B cell (primary cell): ENCODE data around the gene WDR76. TPM values are rescaled to one million over a fixed set of nuclear protein-coding genes. Genes with fewer than 3 reads are reported as not detected.

ENCODE experiments used
- ATAC-seq: fragments of 200-7000 bp; cut with Tn5 transposase; one replicate; pipeline ENCODE4 v1.10.0; 2021; ENCODE audit warnings: low read depth, mild to moderate bottlenecking, moderate number of reproducible peaks, moderate library complexity
- CTCF ChIA-PET: fragments of 350-600 bp; sonication (Branson Sonifier 250); formaldehyde crosslinking; loops from one replicate; lab custom pipeline; 2021; ENCODE audit warnings: antibody characterized with exemption, inconsistent platforms; lab: Charles Lee
- POLR2A ChIA-PET: fragments of 350-600 bp; sonication (Branson Sonifier 250); formaldehyde crosslinking; loops from one replicate; lab custom pipeline; 2021; ENCODE audit warnings: antibody characterized with exemption; lab: Charles Lee
- DNase-seq: peaks from one replicate; pipeline ENCODE4 v3.0.0; 2013
- H2AFZ ChIP-seq: 2 replicates; pipeline ENCODE4 v1.6.1; 2012; ENCODE audit warnings: mild to moderate bottlenecking, low read depth, low read length; ENCODE audit not compliant: insufficient read depth, poor library complexity, severe bottlenecking
- H3K27ac ChIP-seq, 2 donors: 1 replicate in 1 of 2; 2 replicates in 1 of 2; pipeline ENCODE4 v1.5.1; 2012 to 2013; ENCODE audit warnings: low read length in 2 of 2, mild to moderate bottlenecking in 2 of 2, moderate library complexity in 1 of 2
- H3K27me3 ChIP-seq, 4 experiments: fragments of 200-600 bp in 1 of 4; sonication (generic) in 1 of 4; replicated peaks in 1 of 4; 1 replicate in 2 of 4; 2 replicates in 2 of 4; pipeline versions ENCODE4 v1.6.1 to v1.7.0; 2013 to 2016; ENCODE audit warnings: low read length in 3 of 4, mild to moderate bottlenecking in 2 of 4, mixed read lengths in 1 of 4, moderate library complexity in 1 of 4; ENCODE audit not compliant: insufficient read depth in 4 of 4, control insufficient read depth in 3 of 4; ENCODE audit errors: control extremely low read depth in 1 of 4
- H3K36me3 ChIP-seq, 2 experiments: replicated peaks in 1 of 2; 1 replicate in 1 of 2; 2 replicates in 1 of 2; pipeline versions ENCODE4 v1.6.1 to v1.7.1; 2013; ENCODE audit warnings: low read length in 1 of 2; ENCODE audit not compliant: insufficient read depth in 2 of 2, control insufficient read depth in 1 of 2; ENCODE audit errors: control extremely low read depth in 1 of 2, extremely low read depth in 1 of 2
- H3K4me1 ChIP-seq, 2 donors: fragments of 200-600 bp in 1 of 2; sonication (generic) in 1 of 2; 1 replicate in 1 of 2; 2 replicates in 1 of 2; pipeline versions ENCODE4 v1.5.1 to v1.6.1; 2013 to 2017; ENCODE audit warnings: low read length in 2 of 2; ENCODE audit not compliant: control insufficient read depth in 2 of 2, insufficient read depth in 2 of 2
- H3K4me2 ChIP-seq: replicated peaks from 2 replicates; pipeline ENCODE3; 2012; ENCODE audit warnings: mild to moderate bottlenecking, low read depth, low read length; ENCODE audit not compliant: poor library complexity, severe bottlenecking
- H3K4me3 ChIP-seq, 5 experiments: fragments of 200-600 bp in 1 of 5; sonication (generic) in 1 of 5; 1 replicate in 3 of 5; 2 replicates in 2 of 5; pipeline versions ENCODE4 v1.5.1 to v1.7.0; 2011 to 2016; ENCODE audit warnings: low read length in 4 of 5, mild to moderate bottlenecking in 4 of 5, low read depth in 2 of 5, control low read depth in 1 of 5, moderate library complexity in 1 of 5; ENCODE audit not compliant: insufficient read depth in 1 of 5; ENCODE audit errors: control extremely low read depth in 1 of 5, extremely low read depth in 1 of 5
- H3K79me2 ChIP-seq: fragments of 200-600 bp; sonication (generic); one replicate; pipeline ENCODE4 v1.6.0; 2016; ENCODE audit warnings: low read length; ENCODE audit not compliant: control insufficient read depth, insufficient read depth
- H3K9ac ChIP-seq: fragments of 200-600 bp; sonication (generic); 2 replicates; pipeline ENCODE4 v1.6.1; 2017; ENCODE audit warnings: mild to moderate bottlenecking, low read length, moderate library complexity
- H3K9me3 ChIP-seq, 3 donors: one replicate each; pipeline versions ENCODE4 v1.6.1 to v1.7.1; 2013; ENCODE audit warnings: low read length in 2 of 3; ENCODE audit not compliant: control insufficient read depth in 2 of 3, insufficient read depth in 1 of 3; ENCODE audit errors: control extremely low read depth in 1 of 3
- H4K20me1 ChIP-seq: 2 replicates; pipeline ENCODE4 v1.6.0; 2012; ENCODE audit warnings: mild to moderate bottlenecking, low read length; ENCODE audit not compliant: insufficient read depth, control insufficient read depth, poor library complexity, severe bottlenecking
- H3K27ac Mint-ChIP-seq: one replicate; pipeline ENCODE4 v1.8.0; 2021; ENCODE audit warnings: mixed read lengths
- H3K27me3 Mint-ChIP-seq: one replicate; pipeline ENCODE4 v1.8.0; 2021; ENCODE audit warnings: mixed read lengths
- H3K4me1 Mint-ChIP-seq: one replicate; pipeline ENCODE4 v1.8.0; 2021; ENCODE audit warnings: mixed read lengths
- H3K4me3 Mint-ChIP-seq: one replicate; pipeline ENCODE4 v1.8.0; 2021; ENCODE audit warnings: mixed read lengths
- H3K9me3 Mint-ChIP-seq: one replicate; pipeline ENCODE4 v1.8.0; 2022; ENCODE audit warnings: mixed read lengths; ENCODE audit not compliant: insufficient read depth
- CTCF ChIP-seq: fragments of 200-600 bp; IDR thresholded peaks from one replicate; pipeline ENCODE4 v1.8.0; 2022; ENCODE audit warnings: antibody characterized with exemption, mild to moderate bottlenecking
- EZH2 ChIP-seq: IDR thresholded peaks from 2 replicates; pipeline ENCODE4 v1.6.1; 2012; ENCODE audit warnings: borderline replicate concordance, low read depth, mild to moderate bottlenecking, moderate library complexity, low read length; ENCODE audit not compliant: insufficient read depth, poor library complexity, severe bottlenecking
- WGBS: methylation state at CpG from one replicate; pipeline ENCODE4 v1.1.5; 2013; ENCODE audit warnings: missing lambda C conversion rate; ENCODE audit not compliant: insufficient coverage; 5-methylcytosine and 5-hydroxymethylcytosine counted together
- intact Hi-C: fragments of 100-400 bp; cut with micrococcal nuclease; formaldehyde crosslinking; loops from one replicate; pipeline ENCODE4 v1.10.0; 2022
- polyA plus RNA-seq: library from polyadenylated mRNA; depleted of rRNA; stranded (reverse); fragments of >200 nt; gene quantifications from 2 replicates; pipeline ENCODE4 v1.2.3, GENCODE V29; 2012
- small RNA-seq: library from RNA; depleted of rRNA; stranded (forward); fragments of <200 nt; gene quantifications from one replicate; pipeline ENCODE3, GENCODE V24; 2012; ENCODE audit warnings: low replicate concordance, low read depth; ENCODE audit not compliant: insufficient read length
- total RNA-seq, 2 donors: library from RNA; stranded (reverse); fragments of 120-200 nt in 1 of 2; gene quantifications; 1 replicate in 1 of 2; 2 replicates in 1 of 2; pipeline versions ENCODE4 v1.2.3 to v1.2.4, GENCODE V29; 2013 to 2022

Gene WDR76
- total and polyA plus RNA-seq, 2 donors (not counting 1 experiment from before 2014, with no cell fraction given) = 1.9 to 12.7 TPM

GRCh38 chr15:43916326-43916660, 89.5 kb downstream of the WDR76 start:
- TF ChIP-seq EZH2 = no peak
- no peak for TF ChIP-seq CTCF
- no CpG with 5 or more reads among the region's 4 CpGs for WGBS
- H4K20me1 ChIP-seq = no peaks in the 10 kb centered on the region
- H3K36me3 ChIP-seq = no peaks in the 10 kb centered on the region
- no peak overlapping the region for H3K27ac ChIP-seq
- CTCF ChIA-PET = interaction anchor here (1.1 to 1.6 kb wide), 2 partner anchors 12 to 13 kb away, joined by 3 read pairs; no protein-coding TSS in a partner anchor
- Mint-ChIP-seq H3K9me3 (no peaks in the 10 kb centered on the region), H3K27me3 (peaks cover 6% of the 10 kb centered on the region), H3K27ac (no peak overlapping the region), H3K4me3 (no peak overlapping the region), H3K4me1 (no peaks in the 10 kb centered on the region)
- no peak overlapping the region for H2AFZ ChIP-seq
- H3K79me2 ChIP-seq = no peaks in the 10 kb centered on the region
- POLR2A ChIA-PET = interaction anchor here (0.5 kb wide), 1 partner anchor 774 kb away, joined by 3 read pairs; no protein-coding TSS in a partner anchor
- no peak overlapping the region for H3K9ac ChIP-seq
- ATAC-seq = no peak
- no peak for DNase-seq
- no peaks in the 10 kb centered on the region for H3K27me3 ChIP-seq
- H3K9me3 ChIP-seq = no peaks in the 10 kb centered on the region
- no peak overlapping the region for H3K4me3 ChIP-seq
- intact Hi-C loops = no loop called here
- no peak overlapping the region for H3K4me2 ChIP-seq
- H3K4me1 ChIP-seq = no peaks in the 10 kb centered on the region

Small RNAs within 50 kb of the gene (small RNA-seq; reads per million reads assigned to genes)
- gene MIR1282 (not detected), gene RF00019 (not detected)

Other genes with a start within 250 kb of the WDR76 start
- 88.9 and 94.8 TPM in 2 replicates for gene PPIP5K1, start 236.8 kb upstream of the WDR76 start, total RNA-seq
- 40.2 and 40.6 TPM in 2 replicates for gene PPIP5K1, start 236.8 kb upstream of the WDR76 start, polyA plus RNA-seq
- gene CKMT1B, start 233.0 kb upstream of the WDR76 start, total RNA-seq = not detected in 2 replicates
- not detected in 2 replicates for gene CKMT1B, start 233.0 kb upstream of the WDR76 start, polyA plus RNA-seq
- 1.0 and 1.3 TPM in 2 replicates for gene STRC, start 208.2 kb upstream of the WDR76 start, total RNA-seq
- 1.3 and 1.7 TPM in 2 replicates for gene STRC, start 208.2 kb upstream of the WDR76 start, polyA plus RNA-seq
- 17.2 and 21.3 TPM in 2 replicates for gene CATSPER2, start 178.2 kb upstream of the WDR76 start, total RNA-seq
- 6.7 and 7.9 TPM in 2 replicates for gene CATSPER2, start 178.2 kb upstream of the WDR76 start, polyA plus RNA-seq
- not detected in 2 replicates for gene CKMT1A, start 133.1 kb upstream of the WDR76 start, total RNA-seq
- gene CKMT1A, start 133.1 kb upstream of the WDR76 start, polyA plus RNA-seq = 0.12 TPM in 1 of 2 replicates, not detected in the other
- 82.5 and 83.1 TPM in 2 replicates for gene PDIA3, start 80.6 kb upstream of the WDR76 start, total RNA-seq
- gene PDIA3, start 80.6 kb upstream of the WDR76 start, polyA plus RNA-seq = 42.7 and 122 TPM in 2 replicates
- 88.8 and 90.0 TPM in 2 replicates for gene ELL3, start 50.0 kb upstream of the WDR76 start, total RNA-seq
- gene ELL3, start 50.0 kb upstream of the WDR76 start, polyA plus RNA-seq = 19.0 and 22.0 TPM in 2 replicates
- 436 and 455 TPM in 2 replicates for gene SERF2, start 34.7 kb upstream of the WDR76 start, total RNA-seq
- gene SERF2, start 34.7 kb upstream of the WDR76 start, polyA plus RNA-seq = 806 and 821 TPM in 2 replicates
- gene SERINC4, start 26.8 kb upstream of the WDR76 start, total RNA-seq = 0.24 and 0.32 TPM in 2 replicates
- 0.10 TPM in 1 of 2 replicates, not detected in the other for gene SERINC4, start 26.8 kb upstream of the WDR76 start, polyA plus RNA-seq
- gene HYPK, start 26.4 kb upstream of the WDR76 start, total RNA-seq = 24.0 and 25.7 TPM in 2 replicates
- 23.5 and 61.7 TPM in 2 replicates for gene HYPK, start 26.4 kb upstream of the WDR76 start, polyA plus RNA-seq
- gene MFAP1, start 2.3 kb upstream of the WDR76 start, total RNA-seq = 22.0 and 22.1 TPM in 2 replicates
- 3.4 and 9.9 TPM in 2 replicates for gene MFAP1, start 2.3 kb upstream of the WDR76 start, polyA plus RNA-seq